Measurements from ENCODE around the gene TM9SF3. TPM values are rescaled to one million over a fixed set of nuclear protein-coding genes. Genes with fewer than 3 reads are reported as not detected.

TM9SF3 gene
- total and polyA plus RNA-seq, 2 of the 4 experiments (the other 2 are of a cell fraction), result 33.7 to 61.8 TPM

DNA sequence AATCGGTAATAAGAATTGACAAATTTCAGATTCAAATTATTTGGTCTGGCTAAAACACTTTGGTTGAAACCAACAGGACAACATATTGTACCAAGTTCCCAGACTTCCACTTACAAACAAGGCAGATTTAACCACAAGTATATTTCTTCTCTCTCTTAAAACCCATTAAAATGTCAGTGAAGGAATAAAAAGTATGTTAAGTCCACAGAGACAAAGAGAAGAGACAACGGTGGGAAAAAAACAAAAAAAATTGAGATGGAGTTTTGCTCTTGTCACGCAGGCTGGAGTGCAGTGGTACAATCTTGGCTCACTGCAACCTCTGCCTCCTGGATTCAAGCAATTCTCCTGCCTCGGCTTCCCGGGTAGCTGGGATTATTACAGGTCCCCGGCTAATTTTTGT is 16.3 kb downstream of the TM9SF3 start:
- Histone ChIP-seq H3K79me1 (ENCODE audit: low read depth in 1 of 2, low read length in 2 of 2) (peaks cover 6 to 46% of the 10 kb centered on the region in 2 experiments), H3K4me1 (ENCODE audit: control insufficient read depth, insufficient read depth, low read length) (peaks cover 14% of the 10 kb centered on the region), H3K9me1 (ENCODE audit: insufficient read depth, low read length) (peaks cover 15% of the 10 kb centered on the region), H3K4me2 (ENCODE audit: low read depth, low read length) (no peak overlapping the region), H2BK5ac (ENCODE audit: low read depth, low read length, poor library complexity, severe bottlenecking) (no peak overlapping the region), H4K5ac (ENCODE audit: low read depth, low read length) (no peak overlapping the region), H2BK15ac (ENCODE audit: low read depth, low read length) (no peak overlapping the region), H2AK5ac (ENCODE audit: low read depth, low read length) (no peak overlapping the region), H3K9me3 (ENCODE audit: control insufficient read depth, insufficient read depth, low read length) (no peaks in the 10 kb centered on the region), H3K4me3 (ENCODE audit: insufficient read depth, low read depth, low read length) (no peak overlapping the region), H3K9ac (ENCODE audit: low read depth, low read length) (no peak overlapping the region), H4K20me1 (ENCODE audit: insufficient read depth, low read length) (peaks cover 76% of the 10 kb centered on the region), H2AFZ (replicated peaks; ENCODE audit: low read length, poor library complexity) (no peak overlapping the region), H3K27me3 (ENCODE audit: control insufficient read depth, insufficient read depth, low read length) (no peaks in the 10 kb centered on the region), H2BK20ac (ENCODE audit: low read depth, low read length) (no peak overlapping the region), H3K23ac (ENCODE audit: low read depth, low read length) (no peak overlapping the region), H3K56ac (ENCODE audit: extremely low read depth, insufficient read depth, low read length) (no peak overlapping the region), H3K4ac (ENCODE audit: low read depth, low read length) (no peak overlapping the region), H3K14ac (replicated peaks; ENCODE audit: low read depth, low read length) (no peak overlapping the region), H3K36me3 (ENCODE audit: control insufficient read depth, insufficient read depth, low read length) (peaks cover 9% of the 10 kb centered on the region), H4K91ac (ENCODE audit: insufficient read depth, low read depth, low read length) (no peak overlapping the region), H3K27ac (ENCODE audit: insufficient read depth, low read length) (no peak overlapping the region), H4K8ac (ENCODE audit: low read depth in 2 of 2, low read length in 2 of 2) (no peak overlapping the region), H2AK9ac (replicated peaks; ENCODE audit: low read depth, low read length, poor library complexity) (no peak overlapping the region), H2BK120ac (ENCODE audit: low read depth, low read length) (no peak overlapping the region), H3K18ac (ENCODE audit: low read depth, low read length) (no peak overlapping the region)
- TF ChIP-seq POLR2A (IDR thresholded peaks at IDR 0.05; ENCODE audit: low read depth, low read length), result no peak
- in situ Hi-C loops (cut with MboI; ENCODE audit: low sequenced_read_pairs) (no loop called here), intact Hi-C loops (cut with micrococcal nuclease) (no loop called here), dilution Hi-C loops (cut with HindIII; ENCODE audit: low sequenced_read_pairs, unreplicated experiment) (no loop called here)
- ChIA-PET POLR2A (ENCODE audit: unreplicated experiment) (no interaction called here), CTCF (no interaction called here)
- DNase-seq (no peak), ATAC-seq (ENCODE audit: low read depth) (no peak)
- no TSS peak for BruUV-seq (replicated peaks)
- WGBS, 2 experiments (ENCODE audit: extremely low coverage in 2 of 2, insufficient read length in 1 of 2), result 100% methylated on average over 1 of the region's 6 CpGs; no CpG with 5 or more reads in 1 of the 2 experiments
